IPS DF 6.9 (cell line): Measurements from ENCODE around the gene ZNF750.

Source experiments
- DNase-seq: peaks from one replicate; pipeline ENCODE4 v3.0.0-alpha.2; 2013; ENCODE audit warnings: low read depth, low spot score
- H3K27ac ChIP-seq: one replicate; pipeline ENCODE4 v1.5.1; 2013; ENCODE audit warnings: low read length, control low read depth
- H3K27me3 ChIP-seq: 2 replicates; pipeline ENCODE4 v1.6.1; 2013; ENCODE audit warnings: mild to moderate bottlenecking, low read length; ENCODE audit not compliant: control insufficient read depth, insufficient read depth
- H3K36me3 ChIP-seq: 2 replicates; pipeline ENCODE4 v1.6.1; 2013; ENCODE audit warnings: low read length; ENCODE audit not compliant: control insufficient read depth, insufficient read depth
- H3K4me1 ChIP-seq: 2 replicates; pipeline ENCODE4 v1.6.1; 2013; ENCODE audit warnings: low read length; ENCODE audit not compliant: control insufficient read depth, insufficient read depth
- H3K4me3 ChIP-seq: 2 replicates; pipeline ENCODE4 v1.5.1; 2013; ENCODE audit warnings: mild to moderate bottlenecking, low read length
- H3K9me3 ChIP-seq: 2 replicates; pipeline ENCODE4 v1.6.1; 2013; ENCODE audit warnings: low read length, inconsistent platforms; ENCODE audit not compliant: control insufficient read depth, insufficient read depth
- WGBS: extraction: QIAGEN DNeasy Blood & Tissue Kit; methylation state at CpG from one replicate; pipeline ENCODE4 v1.1.7; 2013; ENCODE audit warnings: mixed read lengths, missing lambda C conversion rate; ENCODE audit not compliant: insufficient read length, insufficient coverage; 5-methylcytosine and 5-hydroxymethylcytosine counted together

The ZNF750 gene

GRCh38 chr17:82803606-82804005, 36.2 kb downstream of the ZNF750 start:
- no peak for DNase-seq
- Histone ChIP-seq H3K27ac (no peak overlapping the region), H3K9me3 (no peaks in the 10 kb centered on the region), H3K27me3 (no peaks in the 10 kb centered on the region), H3K36me3 (peaks cover 32% of the 10 kb centered on the region), H3K4me3 (no peak overlapping the region), H3K4me1 (no peaks in the 10 kb centered on the region; the same call in 1 of the 2 replicates)
- WGBS = no CpG with 5 or more reads among the region's 15 CpGs

- peaks cover 32% of the 10 kb centered on the region for H3K36me3 ChIP-seq
- H3K27me3 ChIP-seq = no peaks in the 10 kb centered on the region
- H3K4me1 ChIP-seq = no peaks in the 10 kb centered on the region; the same call in 1 of the 2 replicates
- no peak for DNase-seq
- WGBS = no CpG with 5 or more reads among the region's 9 CpGs
- no peak overlapping the region for H3K27ac ChIP-seq
- no peaks in the 10 kb centered on the region for H3K9me3 ChIP-seq
- H3K4me3 ChIP-seq = no peak overlapping the region
These were observed 36.6 kb downstream of the ZNF750 start for GRCh38 chr17:82803185-82803584.

- Histone ChIP-seq H3K36me3 (peaks cover 27% of the 10 kb centered on the region), H3K9me3 (no peaks in the 10 kb centered on the region), H3K4me1 (no peaks in the 10 kb centered on the region; the same call in 1 of the 2 replicates), H3K27ac (no peak overlapping the region), H3K4me3 (no peak overlapping the region), H3K27me3 (no peaks in the 10 kb centered on the region)
- DNase-seq = no peak
- no CpG with 5 or more reads among the region's 17 CpGs for WGBS
These were observed 37.6 kb downstream of the ZNF750 start for GRCh38 chr17:82802075-82802780.

GRCh38 chr17:82801377-82801970, 38.3 kb downstream of the ZNF750 start:
- WGBS = no CpG with 5 or more reads among the region's 63 CpGs
- Histone ChIP-seq H3K36me3 (peaks cover 23% of the 10 kb centered on the region), H3K4me1 (no peaks in the 10 kb centered on the region; the same call in 1 of the 2 replicates), H3K9me3 (no peaks in the 10 kb centered on the region), H3K27me3 (no peaks in the 10 kb centered on the region), H3K4me3 (no peak overlapping the region), H3K27ac (no peak overlapping the region)
- DNase-seq = no peak

- DNase-seq = no peak
- Histone ChIP-seq H3K4me3 (no peak overlapping the region), H3K4me1 (no peaks in the 10 kb centered on the region; the same call in 1 of the 2 replicates), H3K36me3 (peaks cover 21% of the 10 kb centered on the region), H3K27me3 (no peaks in the 10 kb centered on the region), H3K9me3 (no peaks in the 10 kb centered on the region), H3K27ac (no peak overlapping the region)
- no CpG with 5 or more reads among the region's 15 CpGs for WGBS
These were observed 38.9 kb downstream of the ZNF750 start for GRCh38 chr17:82800885-82801284.

- peaks cover 23% of the 10 kb centered on the region for H3K36me3 ChIP-seq
- no peak for DNase-seq
- WGBS = no CpG with 5 or more reads among the region's 16 CpGs
- no peak overlapping the region for H3K4me3 ChIP-seq
- no peak overlapping the region for H3K27ac ChIP-seq
- no peaks in the 10 kb centered on the region; the same call in 1 of the 2 replicates for H3K4me1 ChIP-seq
- H3K27me3 ChIP-seq = no peaks in the 10 kb centered on the region
- H3K9me3 ChIP-seq = no peaks in the 10 kb centered on the region
These were observed 40.2 kb downstream of the ZNF750 start for GRCh38 chr17:82799591-82799990.

GRCh38 chr17:82798752-82799151, 41.1 kb downstream of the ZNF750 start:
- DNase-seq = no peak
- peaks cover 23% of the 10 kb centered on the region for H3K36me3 ChIP-seq
- no peak overlapping the region for H3K27ac ChIP-seq
- no peaks in the 10 kb centered on the region for H3K9me3 ChIP-seq
- H3K4me3 ChIP-seq = no peak overlapping the region
- WGBS = no CpG with 5 or more reads among the region's 7 CpGs
- H3K4me1 ChIP-seq = no peaks in the 10 kb centered on the region; the same call in 1 of the 2 replicates
- H3K27me3 ChIP-seq = no peaks in the 10 kb centered on the region

- Histone ChIP-seq H3K36me3 (peaks cover 23% of the 10 kb centered on the region), H3K9me3 (no peaks in the 10 kb centered on the region), H3K27me3 (no peaks in the 10 kb centered on the region), H3K27ac (no peak overlapping the region), H3K4me1 (no peaks in the 10 kb centered on the region), H3K4me3 (no peak overlapping the region)
- no CpG with 5 or more reads among the region's 9 CpGs for WGBS
- DNase-seq = no peak
These were observed 42.8 kb downstream of the ZNF750 start for GRCh38 chr17:82797061-82797460.

- Histone ChIP-seq H3K4me3 (no peak overlapping the region), H3K9me3 (no peaks in the 10 kb centered on the region), H3K36me3 (peaks cover 14% of the 10 kb centered on the region; the same call in 1 of the 2 replicates), H3K4me1 (no peaks in the 10 kb centered on the region), H3K27ac (no peak overlapping the region), H3K27me3 (no peaks in the 10 kb centered on the region)
- no CpG with 5 or more reads among the region's 14 CpGs for WGBS
- DNase-seq = no peak
These were observed 44.2 kb downstream of the ZNF750 start for GRCh38 chr17:82795615-82796014.

- no peak overlapping the region for H3K4me3 ChIP-seq
- H3K36me3 ChIP-seq = peaks cover 8% of the 10 kb centered on the region; the same call in 1 of the 2 replicates
- H3K27me3 ChIP-seq = no peaks in the 10 kb centered on the region
- no peak overlapping the region for H3K27ac ChIP-seq
- WGBS = no CpG with 5 or more reads among the region's 18 CpGs
- H3K9me3 ChIP-seq = no peaks in the 10 kb centered on the region
- no peak for DNase-seq
- no peaks in the 10 kb centered on the region for H3K4me1 ChIP-seq
These were observed 44.9 kb downstream of the ZNF750 start for GRCh38 chr17:82794781-82795482.
